Mesendoderm (in vitro differentiated cells): ENCODE results near the gene SUGCT.
"Not testable (repeated sequence)": the region's sequence is repeated elsewhere in the genome, so short reads cannot be mapped to it uniquely, and the experiment has no call there.

ENCODE experiments used
- DNase-seq: peaks from one replicate; pipeline ENCODE4 v3.0.0; 2013
- H2AK5ac ChIP-seq: 2 replicates; pipeline ENCODE4 v1.6.1; 2013; ENCODE audit warnings: low read length, inconsistent platforms
- H2BK120ac ChIP-seq: 2 replicates; pipeline ENCODE4 v1.6.1; 2013; ENCODE audit warnings: low read depth, mild to moderate bottlenecking, low read length, moderate library complexity, mixed read lengths
- H2BK15ac ChIP-seq: replicated peaks from 2 replicates; pipeline ENCODE4 v1.6.1; 2013; ENCODE audit warnings: low read depth, mild to moderate bottlenecking, moderate library complexity
- H2BK5ac ChIP-seq: 2 replicates; pipeline ENCODE4 v1.6.1; 2013; ENCODE audit warnings: low read length, inconsistent platforms
- H3K18ac ChIP-seq: 2 replicates; pipeline ENCODE4 v1.6.1; 2013; ENCODE audit warnings: mild to moderate bottlenecking, low read length, mixed read lengths
- H3K23ac ChIP-seq: one replicate; pipeline ENCODE4 v1.6.1; 2013; ENCODE audit warnings: low read length
- H3K27ac ChIP-seq: 2 replicates; pipeline ENCODE4 v1.5.1; 2013; ENCODE audit warnings: low read depth, mild to moderate bottlenecking, inconsistent platforms, low read length, moderate library complexity
- H3K27me3 ChIP-seq: 2 replicates; pipeline ENCODE4 v1.6.1; 2013; ENCODE audit warnings: low read length, control low read depth, mild to moderate bottlenecking, inconsistent platforms; ENCODE audit not compliant: insufficient read depth, poor library complexity
- H3K36me3 ChIP-seq: 2 replicates; pipeline ENCODE4 v1.6.1; 2013; ENCODE audit warnings: low read length, inconsistent platforms; ENCODE audit not compliant: control insufficient read depth, insufficient read depth
- H3K4ac ChIP-seq: one replicate; pipeline ENCODE4 v1.6.1; 2013; ENCODE audit warnings: low read depth, mild to moderate bottlenecking, low read length, moderate library complexity
- H3K4me1 ChIP-seq: 2 replicates; pipeline ENCODE4 v1.6.1; 2013; ENCODE audit warnings: low read depth, low read length, inconsistent platforms; ENCODE audit not compliant: control insufficient read depth
- H3K4me2 ChIP-seq: 2 replicates; pipeline ENCODE4 v1.6.1; 2013; ENCODE audit warnings: low read length
- H3K4me3 ChIP-seq: 2 replicates; pipeline ENCODE4 v1.5.1; 2013; ENCODE audit warnings: mild to moderate bottlenecking, low read length
- H3K56ac ChIP-seq: one replicate; pipeline ENCODE4 v1.6.1; 2013; ENCODE audit warnings: low read length
- H3K79me1 ChIP-seq: 2 replicates; pipeline ENCODE4 v1.6.1; 2013; ENCODE audit warnings: low read length, inconsistent platforms
- H3K79me2 ChIP-seq: 2 replicates; pipeline ENCODE4 v1.6.1; 2013; ENCODE audit warnings: mild to moderate bottlenecking, low read length; ENCODE audit not compliant: control insufficient read depth, insufficient read depth
- H3K9ac ChIP-seq: 2 replicates; pipeline ENCODE4 v1.6.1; 2013; ENCODE audit warnings: low read length, inconsistent platforms
- H4K5ac ChIP-seq: one replicate; pipeline ENCODE4 v1.6.1; 2013; ENCODE audit warnings: low read length
- H4K8ac ChIP-seq: one replicate; pipeline ENCODE4 v1.6.1; 2013; ENCODE audit warnings: low read depth, mild to moderate bottlenecking, control low read depth, low read length, moderate library complexity
- WGBS: extraction: QIAGEN DNeasy Blood & Tissue Kit; methylation state at CpG from one replicate; pipeline ENCODE4 v1.1.7; 2013; ENCODE audit warnings: low lambda C conversion rate, missing lambda C conversion rate; ENCODE audit not compliant: insufficient coverage; ENCODE audit errors: extremely low coverage; 5-methylcytosine and 5-hydroxymethylcytosine counted together

The SUGCT gene

GRCh38 chr7:40645197-40645596 is 510.4 kb downstream of the SUGCT start:
- Histone ChIP-seq H3K27me3 (no peaks in the 10 kb centered on the region), H2BK5ac (no peak overlapping the region), H3K79me1 (no peaks in the 10 kb centered on the region), H2BK120ac (no peak overlapping the region), H4K8ac (no peak overlapping the region), H3K27ac (no peak overlapping the region), H4K5ac (no peak overlapping the region), H3K9ac (no peak overlapping the region), H2BK15ac (no peak overlapping the region), H3K79me2 (no peaks in the 10 kb centered on the region), H3K56ac (no peak overlapping the region), H3K4me1 (no peaks in the 10 kb centered on the region), H2AK5ac (no peak overlapping the region), H3K4me2 (no peak overlapping the region), H3K36me3 (no peaks in the 10 kb centered on the region), H3K18ac (no peak overlapping the region), H3K4me3 (no peak overlapping the region), H3K4ac (no peak overlapping the region), H3K23ac (no peak overlapping the region)
- DNase-seq: no peak
- no CpG with 5 or more reads among the region's 4 CpGs for WGBS

GRCh38 chr7:40646717-40647116 is 511.9 kb downstream of the SUGCT start:
- Histone ChIP-seq H2BK15ac (no peak overlapping the region), H2BK120ac (no peak overlapping the region), H3K4me2 (no peak overlapping the region), H3K4me1 (no peaks in the 10 kb centered on the region), H4K8ac (no peak overlapping the region), H3K9ac (no peak overlapping the region), H3K56ac (no peak overlapping the region), H3K79me2 (no peaks in the 10 kb centered on the region), H3K4me3 (no peak overlapping the region), H3K23ac (no peak overlapping the region), H3K79me1 (no peaks in the 10 kb centered on the region), H3K18ac (no peak overlapping the region), H3K36me3 (no peaks in the 10 kb centered on the region), H2AK5ac (no peak overlapping the region), H3K27ac (no peak overlapping the region), H2BK5ac (no peak overlapping the region), H3K4ac (no peak overlapping the region), H4K5ac (no peak overlapping the region), H3K27me3 (no peaks in the 10 kb centered on the region)
- DNase-seq: no peak
- no CpG with 5 or more reads among the region's 2 CpGs for WGBS

GRCh38 chr7:40647719-40648118 is 512.9 kb downstream of the SUGCT start:
- Histone ChIP-seq H3K4me1 (no peaks in the 10 kb centered on the region), H3K27ac (no peak overlapping the region), H3K56ac (no peak overlapping the region), H3K36me3 (no peaks in the 10 kb centered on the region), H2BK5ac (no peak overlapping the region), H3K27me3 (no peaks in the 10 kb centered on the region), H3K4ac (no peak overlapping the region), H3K79me1 (no peaks in the 10 kb centered on the region), H3K18ac (no peak overlapping the region), H4K8ac (no peak overlapping the region), H3K23ac (no peak overlapping the region), H3K4me3 (no peak overlapping the region), H4K5ac (no peak overlapping the region), H2BK15ac (no peak overlapping the region), H2BK120ac (no peak overlapping the region), H3K4me2 (no peak overlapping the region), H2AK5ac (no peak overlapping the region), H3K9ac (no peak overlapping the region), H3K79me2 (no peaks in the 10 kb centered on the region)
- WGBS: no CpG with 5 or more reads among the region's 5 CpGs
- DNase-seq: no peak

GRCh38 chr7:40649247-40649646 is 514.4 kb downstream of the SUGCT start:
- no peak overlapping the region for H3K56ac ChIP-seq
- no peaks in the 10 kb centered on the region for H3K4me1 ChIP-seq
- H3K27me3 ChIP-seq: no peaks in the 10 kb centered on the region
- H3K4ac ChIP-seq: no peak overlapping the region
- H2BK5ac ChIP-seq: no peak overlapping the region
- H3K23ac ChIP-seq: no peak overlapping the region
- no peak overlapping the region for H3K4me3 ChIP-seq
- H2AK5ac ChIP-seq: no peak overlapping the region
- H2BK15ac ChIP-seq: no peak overlapping the region
- no peak overlapping the region for H3K27ac ChIP-seq
- DNase-seq: no peak
- no peaks in the 10 kb centered on the region for H3K79me2 ChIP-seq
- H3K36me3 ChIP-seq: no peaks in the 10 kb centered on the region
- no peak overlapping the region for H3K18ac ChIP-seq
- no peaks in the 10 kb centered on the region for H3K79me1 ChIP-seq
- H4K5ac ChIP-seq: no peak overlapping the region
- no peak overlapping the region for H3K4me2 ChIP-seq
- WGBS: no CpG with 5 or more reads among the region's 1 CpG
- no peak overlapping the region for H3K9ac ChIP-seq
- no peak overlapping the region for H2BK120ac ChIP-seq
- H4K8ac ChIP-seq: no peak overlapping the region

- H3K9ac ChIP-seq, H3K4me1 ChIP-seq, H3K27ac ChIP-seq, H3K79me2 ChIP-seq, H3K4me2 ChIP-seq, H3K4me3 ChIP-seq, H2AK5ac ChIP-seq, H3K36me3 ChIP-seq, H3K4ac ChIP-seq, H3K23ac ChIP-seq, DNase-seq, H4K5ac ChIP-seq, H3K18ac ChIP-seq, H3K27me3 ChIP-seq, H3K79me1 ChIP-seq, H4K8ac ChIP-seq, H2BK120ac ChIP-seq, H3K56ac ChIP-seq, H2BK5ac ChIP-seq, H2BK15ac ChIP-seq: not testable (repeated sequence)
- no CpG with 5 or more reads among the region's 1 CpG for WGBS
These were observed 516.1 kb downstream of the SUGCT start for GRCh38 chr7:40650903-40651302.

- Histone ChIP-seq H3K79me2 (no peaks in the 10 kb centered on the region), H3K36me3 (no peaks in the 10 kb centered on the region), H3K4me2 (no peak overlapping the region), H3K9ac (no peak overlapping the region), H3K4me3 (no peak overlapping the region), H4K8ac (no peak overlapping the region), H2BK5ac (no peak overlapping the region), H2BK120ac (no peak overlapping the region), H3K4ac (no peak overlapping the region), H3K79me1 (no peaks in the 10 kb centered on the region), H2AK5ac (no peak overlapping the region), H4K5ac (no peak overlapping the region), H3K27me3 (no peaks in the 10 kb centered on the region), H3K18ac (no peak overlapping the region), H3K27ac (no peak overlapping the region), H3K4me1 (no peaks in the 10 kb centered on the region), H3K23ac (no peak overlapping the region), H2BK15ac (no peak overlapping the region), H3K56ac (no peak overlapping the region)
- WGBS: no CpG with 5 or more reads among the region's 4 CpGs
- no peak for DNase-seq
These were observed 519.4 kb downstream of the SUGCT start for GRCh38 chr7:40654171-40654570.
